GM23248 (cell line): Measurements from ENCODE around the gene CCDC175. TPM values are rescaled to one million over a fixed set of nuclear protein-coding genes. Genes with fewer than 3 reads are reported as not detected.

ENCODE experiments used
- DNase-seq: peaks from one replicate; pipeline ENCODE4 v3.0.0-alpha.2; 2015
- H2AFZ ChIP-seq: fragments of 200-600 bp; sonication (generic); 2 replicates; pipeline ENCODE4 v1.6.1; 2016; ENCODE audit warnings: antibody characterized with exemption
- H3F3A ChIP-seq: fragments of 200-600 bp; sonication (generic); 2 replicates; pipeline ENCODE4 v1.6.1; 2016; ENCODE audit warnings: mild to moderate bottlenecking, antibody characterized with exemption, mixed run types; ENCODE audit not compliant: insufficient read depth
- H3K27ac ChIP-seq: fragments of 200-600 bp; sonication (generic); 2 replicates; pipeline ENCODE4 v1.5.1; 2016; ENCODE audit warnings: mild to moderate bottlenecking
- H3K27me3 ChIP-seq: fragments of 200-600 bp; sonication (generic); replicated peaks from 2 replicates; pipeline ENCODE4 v1.6.1; 2016; ENCODE audit warnings: mild to moderate bottlenecking; ENCODE audit not compliant: insufficient read depth
- H3K36me3 ChIP-seq: fragments of 200-600 bp; sonication (generic); 2 replicates; pipeline ENCODE4 v1.6.1; 2016; ENCODE audit warnings: low read depth, mild to moderate bottlenecking
- H3K4me1 ChIP-seq: fragments of 200-600 bp; sonication (generic); 2 replicates; pipeline ENCODE4 v1.6.1; 2016; ENCODE audit warnings: mild to moderate bottlenecking; ENCODE audit not compliant: insufficient read depth
- H3K4me2 ChIP-seq: fragments of 200-600 bp; sonication (generic); one replicate; pipeline ENCODE4 v1.6.1; 2016; ENCODE audit warnings: mild to moderate bottlenecking; ENCODE audit not compliant: unreplicated experiment
- H3K4me3 ChIP-seq: fragments of 200-600 bp; sonication (generic); 2 replicates; pipeline ENCODE4 v1.5.1; 2016; ENCODE audit warnings: mild to moderate bottlenecking
- H3K79me2 ChIP-seq: fragments of 200-600 bp; sonication (generic); 2 replicates; pipeline ENCODE4 v1.6.1; 2016; ENCODE audit warnings: mild to moderate bottlenecking; ENCODE audit not compliant: insufficient read depth
- H3K9ac ChIP-seq: fragments of 200-600 bp; sonication (generic); 2 replicates; pipeline ENCODE4 v1.6.1; 2016; ENCODE audit warnings: mild to moderate bottlenecking
- H3K9me2 ChIP-seq: fragments of 200-600 bp; sonication (generic); 2 replicates; pipeline ENCODE4 v1.6.1; 2016; ENCODE audit warnings: mixed run types, mild to moderate bottlenecking, moderate library complexity; ENCODE audit not compliant: insufficient read depth
- H3K9me3 ChIP-seq: fragments of 200-600 bp; sonication (generic); one replicate; pipeline ENCODE4 v1.6.1; 2017; ENCODE audit warnings: low read depth
- H4K20me1 ChIP-seq: fragments of 200-600 bp; sonication (generic); 2 replicates; pipeline ENCODE4 v1.6.0; 2016; ENCODE audit not compliant: insufficient read depth
- EZH2 ChIP-seq: fragments of 200-600 bp; sonication (generic); IDR thresholded peaks from 2 replicates; pipeline ENCODE4 v1.6.1; 2018; ENCODE audit warnings: antibody characterized with exemption, mild to moderate bottlenecking; ENCODE audit not compliant: insufficient read depth, poor library complexity, severe bottlenecking
- EZH2phosphoT487 ChIP-seq: fragments of 200-600 bp; sonication (generic); IDR thresholded peaks from 2 replicates; pipeline ENCODE4 v1.6.1; 2018; ENCODE audit warnings: antibody characterized with exemption, moderate library complexity, mild to moderate bottlenecking, low read depth; ENCODE audit not compliant: insufficient read depth
- WGBS, 2 experiments: methylation state at CpG; one replicate each; pipeline ENCODE4 v1.1.6; 2015 to 2017; ENCODE audit warnings: low lambda C conversion rate in 2 of 2, low coverage in 1 of 2; ENCODE audit errors: missing lambda C conversion rate in 2 of 2; 5-methylcytosine and 5-hydroxymethylcytosine counted together
- in situ Hi-C: fragments of 300-500 bp; cut with MboI; formaldehyde crosslinking; loops from 2 replicates; pipeline ENCODE4 v1.15.0; 2020
- polyA plus RNA-seq: library from polyadenylated mRNA; unstranded; fragments of >200 nt; fragmentation: Nextera tagmentation; extraction: Ambion mirVana; gene quantifications from 2 replicates; pipeline ENCODE4 v1.2.1, GENCODE V29; 2016
- total RNA-seq: library from RNA; depleted of rRNA; stranded (reverse); fragments of >200 nt; shearing (Covaris generic); gene quantifications from 2 replicates; pipeline ENCODE4 v1.2.3, GENCODE V29; 2014

CCDC175 gene
- total and polyA plus RNA-seq, 2 experiments from 2014 or later = not detected

DNA sequence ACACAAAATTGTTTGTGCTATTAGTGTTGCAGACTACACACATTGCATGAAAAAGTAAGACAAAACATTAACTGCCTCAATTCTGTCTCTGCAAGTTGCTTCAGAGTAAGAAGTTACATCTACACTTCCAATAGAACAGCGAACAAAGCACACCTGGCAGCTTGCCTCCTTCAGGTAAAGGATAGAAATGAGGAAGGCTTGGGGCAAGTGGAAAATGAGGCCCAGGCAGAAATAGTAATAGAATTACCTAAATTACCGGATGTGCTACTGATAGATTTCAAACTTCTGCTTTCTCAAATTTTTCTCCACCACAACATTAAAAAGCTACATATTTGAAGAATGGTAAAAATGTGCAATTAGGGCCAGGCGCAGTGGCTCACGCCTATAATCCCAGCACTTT lies 37.7 kb downstream of the CCDC175 start:
- Histone ChIP-seq H3K27me3 (no peaks in the 10 kb centered on the region), H3K4me3 (no peak overlapping the region), H3K36me3 (no peaks in the 10 kb centered on the region), H3K4me1 (no peaks in the 10 kb centered on the region), H3K9ac (no peak overlapping the region), H4K20me1 (no peaks in the 10 kb centered on the region), H3K27ac (no peak overlapping the region), H2AFZ (no peak overlapping the region), H3K4me2 (no peak overlapping the region), H3K79me2 (no peaks in the 10 kb centered on the region), H3F3A (no peaks in the 10 kb centered on the region), H3K9me2 (no peaks in the 10 kb centered on the region), H3K9me3 (no peaks in the 10 kb centered on the region)
- no peak for DNase-seq
- WGBS, 2 experiments = 68 to 72% methylated on average over 4 of the region's 4 CpGs
- TF ChIP-seq EZH2 (no peak), EZH2phosphoT487 (no peak)
- in situ Hi-C loops = no loop called here

DNA sequence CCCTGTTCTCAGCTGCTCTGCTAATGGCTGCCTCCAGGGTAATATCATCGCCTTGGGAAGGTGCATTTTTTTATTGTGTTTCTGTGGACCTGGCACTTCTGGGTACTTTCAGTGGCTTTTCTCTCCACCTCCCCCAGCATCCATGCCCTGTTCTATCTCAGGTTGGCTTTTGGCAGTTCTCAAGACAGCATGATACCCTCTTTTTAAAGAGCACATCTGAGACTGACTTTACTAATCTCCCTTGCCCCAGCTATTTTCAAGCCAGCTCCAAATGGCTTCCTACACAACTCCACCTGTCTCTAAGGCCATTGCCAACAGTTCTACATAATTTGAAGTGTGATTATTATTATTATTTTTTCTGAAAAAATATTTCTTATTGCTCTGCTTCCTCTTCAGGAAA lies 39.1 kb downstream of the CCDC175 start:
- H3K9me3 ChIP-seq = no peaks in the 10 kb centered on the region
- H3K27me3 ChIP-seq = no peaks in the 10 kb centered on the region
- H3K79me2 ChIP-seq = no peaks in the 10 kb centered on the region
- no peaks in the 10 kb centered on the region for H3K36me3 ChIP-seq
- 60 to 74% methylated on average over 1 of the region's 1 CpG for WGBS, 2 experiments
- TF ChIP-seq EZH2phosphoT487 = no peak
- TF ChIP-seq EZH2 = no peak
- H3K9ac ChIP-seq = no peak overlapping the region
- H2AFZ ChIP-seq = no peak overlapping the region
- no peaks in the 10 kb centered on the region for H3F3A ChIP-seq
- H3K27ac ChIP-seq = no peak overlapping the region
- H3K4me2 ChIP-seq = no peak overlapping the region
- H3K4me3 ChIP-seq = no peak overlapping the region
- in situ Hi-C loops = no loop called here
- DNase-seq = no peak
- H3K9me2 ChIP-seq = no peaks in the 10 kb centered on the region
- H4K20me1 ChIP-seq = no peaks in the 10 kb centered on the region
- no peaks in the 10 kb centered on the region for H3K4me1 ChIP-seq

DNA sequence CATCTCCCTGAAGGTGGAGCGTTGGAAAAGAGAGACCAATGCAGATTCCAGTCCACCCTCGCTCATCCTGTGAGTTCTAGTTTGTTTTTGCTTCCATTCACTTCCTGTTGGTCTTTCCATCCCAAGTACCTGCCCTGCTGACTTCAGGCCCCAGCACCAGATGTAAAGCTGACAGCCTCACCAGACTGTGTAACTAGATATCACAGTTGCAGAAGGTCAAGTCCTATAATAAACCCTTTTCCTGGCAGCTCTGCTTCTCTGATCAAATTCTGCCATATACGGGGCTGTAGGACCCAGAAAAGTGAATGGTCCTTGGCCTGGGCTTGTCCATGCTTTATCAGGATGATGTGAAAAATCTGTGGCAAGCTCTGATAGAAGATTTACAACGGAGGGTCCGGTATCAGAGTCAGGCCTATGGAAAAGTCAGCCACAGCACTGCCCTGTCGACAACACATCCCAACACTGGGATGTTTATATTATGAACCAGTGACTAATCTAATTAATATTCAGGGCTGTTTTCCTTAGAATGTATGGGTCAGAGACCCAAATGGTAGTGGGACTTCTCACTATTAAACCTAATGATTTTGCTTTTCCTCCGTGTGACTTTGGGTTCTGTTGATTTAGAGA lies 42.1 kb downstream of the CCDC175 start:
- 55 to 58% methylated on average over 7 of the region's 7 CpGs for WGBS, 2 experiments
- Histone ChIP-seq H3K9me2 (no peaks in the 10 kb centered on the region), H3K9ac (no peak overlapping the region), H4K20me1 (no peaks in the 10 kb centered on the region), H3K4me2 (no peak overlapping the region), H3K27me3 (no peaks in the 10 kb centered on the region), H3K4me1 (no peaks in the 10 kb centered on the region), H2AFZ (no peak overlapping the region), H3K9me3 (no peaks in the 10 kb centered on the region), H3K4me3 (no peak overlapping the region), H3K79me2 (no peaks in the 10 kb centered on the region), H3K27ac (no peak overlapping the region), H3F3A (no peaks in the 10 kb centered on the region), H3K36me3 (no peaks in the 10 kb centered on the region)
- in situ Hi-C loops = no loop called here
- DNase-seq = no peak
- TF ChIP-seq EZH2phosphoT487 = no peak
- TF ChIP-seq EZH2 = no peak

DNA sequence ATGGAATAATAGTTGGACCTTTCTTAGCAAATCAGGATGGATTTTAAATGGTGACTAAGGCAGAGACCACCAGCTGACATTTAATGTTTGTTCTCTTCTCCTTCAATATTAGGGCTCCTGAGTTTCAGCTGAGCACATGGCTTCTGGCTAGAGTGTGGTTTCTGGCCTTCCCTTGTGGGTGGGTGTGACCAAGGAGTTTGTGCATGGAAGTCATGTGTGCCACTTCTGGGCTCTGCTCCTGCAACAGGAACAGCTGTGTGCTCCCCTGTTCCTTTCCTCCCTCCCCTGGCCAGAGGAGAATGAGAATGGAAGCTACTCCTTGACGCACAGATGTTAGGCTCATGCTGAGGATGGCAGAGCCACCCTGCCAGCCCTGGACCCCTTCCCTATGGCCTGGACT lies 44.2 kb downstream of the CCDC175 start:
- TF ChIP-seq EZH2phosphoT487 = no peak
- no peak for TF ChIP-seq EZH2
- Histone ChIP-seq H3F3A (no peaks in the 10 kb centered on the region), H4K20me1 (no peaks in the 10 kb centered on the region), H3K4me2 (no peak overlapping the region), H3K4me1 (no peaks in the 10 kb centered on the region), H3K27me3 (no peaks in the 10 kb centered on the region), H2AFZ (no peak overlapping the region), H3K79me2 (no peaks in the 10 kb centered on the region), H3K36me3 (no peaks in the 10 kb centered on the region), H3K9me3 (no peaks in the 10 kb centered on the region), H3K9ac (no peak overlapping the region), H3K4me3 (no peak overlapping the region), H3K9me2 (no peaks in the 10 kb centered on the region), H3K27ac (no peak overlapping the region)
- in situ Hi-C loops = no loop called here
- DNase-seq = no peak
- 25 to 50% methylated on average over 1 of the region's 1 CpG for WGBS, 2 experiments

DNA sequence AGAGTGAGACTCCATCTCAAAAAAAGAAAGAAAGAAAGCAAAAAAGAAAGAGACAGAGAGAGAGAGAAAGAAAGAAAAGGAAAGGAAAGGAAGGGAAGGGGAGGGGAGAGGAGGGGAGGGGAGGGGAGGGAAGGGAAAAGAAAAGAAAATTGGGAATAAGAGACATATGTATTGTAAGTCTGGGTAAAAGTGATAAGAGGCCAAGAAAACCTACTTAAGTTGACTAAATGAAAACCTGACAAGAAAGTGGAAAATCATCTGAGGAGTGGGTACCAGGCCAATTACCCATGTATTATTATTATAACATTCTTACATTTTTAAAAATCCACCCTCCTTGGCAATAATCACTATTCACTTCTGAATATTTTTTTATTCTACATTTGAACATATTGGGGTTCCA lies 46.3 kb downstream of the CCDC175 start:
- Histone ChIP-seq H3F3A (no peaks in the 10 kb centered on the region), H3K9me2 (no peaks in the 10 kb centered on the region), H3K4me1 (no peaks in the 10 kb centered on the region), H3K9me3 (no peaks in the 10 kb centered on the region), H3K9ac (no peak overlapping the region), H3K4me2 (no peak overlapping the region), H3K4me3 (no peak overlapping the region), H3K27me3 (no peaks in the 10 kb centered on the region), H2AFZ (no peak overlapping the region), H3K79me2 (no peaks in the 10 kb centered on the region), H3K27ac (no peak overlapping the region), H4K20me1 (no peaks in the 10 kb centered on the region), H3K36me3 (no peaks in the 10 kb centered on the region)
- in situ Hi-C loops = no loop called here
- TF ChIP-seq EZH2phosphoT487 = no peak
- TF ChIP-seq EZH2 = no peak
- no peak for DNase-seq
